HCT116 (cell line): ENCODE results near the gene SH3D19.

Source experiments
- JUND ChIP-seq: IDR thresholded peaks from 2 replicates; pipeline ENCODE4 v1.6.1; 2012
- POLR2A ChIP-seq: IDR thresholded peaks from 2 replicates; pipeline ENCODE4 v1.7.0; 2011; ENCODE audit warnings: borderline replicate concordance; ENCODE audit not compliant: insufficient read depth, insufficient read length; ENCODE audit errors: extremely low read depth
- RAD21 ChIP-seq: IDR thresholded peaks from 2 replicates; pipeline ENCODE4 v1.6.1; 2012; ENCODE audit warnings: low read depth, mild to moderate bottlenecking

DNA sequence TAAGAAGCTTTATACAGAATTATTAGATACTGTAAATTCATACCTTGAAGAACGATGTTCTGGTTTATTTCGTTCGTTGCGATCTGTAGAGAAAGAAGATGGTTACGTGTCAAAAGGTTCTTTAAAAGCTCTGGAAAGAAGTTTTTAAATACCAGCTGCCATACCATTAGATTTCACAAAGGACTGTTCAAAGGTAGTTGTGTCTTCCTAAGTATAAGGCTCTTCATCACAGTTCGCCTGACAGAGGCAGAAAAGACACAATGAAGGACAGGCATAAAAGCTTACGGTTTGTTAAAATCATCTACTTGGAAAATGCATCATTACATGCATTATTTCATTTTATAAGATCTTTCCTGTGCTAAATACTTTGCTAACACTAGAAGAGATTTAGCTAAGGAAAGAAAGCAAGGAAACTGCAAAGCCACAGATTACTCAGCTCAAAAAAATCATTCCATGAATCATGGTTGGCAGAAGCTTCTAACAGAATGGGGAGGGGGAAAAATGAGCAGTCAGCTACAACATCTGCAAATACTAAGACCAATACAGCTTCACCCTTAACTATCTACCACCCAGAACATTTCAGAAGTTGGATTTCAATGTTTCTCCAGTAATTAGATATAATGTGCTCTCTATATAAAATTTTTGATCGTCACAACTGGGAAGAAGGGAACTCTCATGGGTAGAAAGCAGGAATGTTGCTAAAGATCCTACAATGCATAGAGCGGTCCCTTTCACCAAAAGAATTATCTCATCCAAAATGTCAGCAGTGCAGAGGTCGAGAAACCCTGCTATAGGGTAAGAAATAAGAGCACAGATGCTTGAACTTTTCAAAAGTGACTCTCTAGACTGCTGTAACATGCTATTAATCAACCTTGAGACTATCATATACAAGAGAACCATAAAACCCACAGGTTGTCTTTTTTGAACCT lies 99.1 kb downstream of the SH3D19 start:
- TF ChIP-seq JUND (peak; percentile 80), RAD21 (no peak), POLR2A (no peak)
